HG02870 (cell line): ENCODE measurements around the gene SUGP1.
"Not testable (repeated sequence)": the region's sequence is repeated elsewhere in the genome, so short reads cannot be mapped to it uniquely, and the experiment has no call there.

Experiments used
- ATAC-seq: cut with Tn5 transposase; IDR thresholded peaks from one replicate; pipeline ENCODE4 v1.9.1; 2021; ENCODE audit warnings: mild to moderate bottlenecking, moderate library complexity; ENCODE audit not compliant: unreplicated experiment

The SUGP1 gene

GRCh38 chr19:19268453-19269385 is 51.6 kb downstream of the SUGP1 start:
- ATAC-seq, result no peak

DNA sequence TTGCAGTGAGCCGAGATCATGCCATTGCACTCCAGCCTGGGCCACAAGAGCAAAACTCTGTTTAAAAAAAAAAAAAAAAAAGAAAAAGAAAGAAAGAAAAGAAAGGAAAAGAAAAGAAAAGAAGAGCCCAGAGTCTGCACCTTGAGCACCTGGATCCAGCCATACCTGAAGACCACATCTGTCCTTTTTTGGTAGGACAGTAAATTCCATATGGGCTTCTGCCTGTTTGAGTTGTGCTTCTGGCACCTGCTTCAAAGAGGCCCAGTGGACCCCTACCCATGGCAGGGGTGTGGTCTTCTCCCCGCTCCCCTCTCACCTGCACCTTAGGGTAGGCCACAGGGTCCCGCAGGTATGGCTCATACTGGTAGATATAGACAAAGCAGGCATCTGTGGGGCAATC is 53.0 kb downstream of the SUGP1 start:
- ATAC-seq, result no peak

GRCh38 chr19:19263886-19264487 is 56.3 kb downstream of the SUGP1 start:
- ATAC-seq, result no peak

DNA sequence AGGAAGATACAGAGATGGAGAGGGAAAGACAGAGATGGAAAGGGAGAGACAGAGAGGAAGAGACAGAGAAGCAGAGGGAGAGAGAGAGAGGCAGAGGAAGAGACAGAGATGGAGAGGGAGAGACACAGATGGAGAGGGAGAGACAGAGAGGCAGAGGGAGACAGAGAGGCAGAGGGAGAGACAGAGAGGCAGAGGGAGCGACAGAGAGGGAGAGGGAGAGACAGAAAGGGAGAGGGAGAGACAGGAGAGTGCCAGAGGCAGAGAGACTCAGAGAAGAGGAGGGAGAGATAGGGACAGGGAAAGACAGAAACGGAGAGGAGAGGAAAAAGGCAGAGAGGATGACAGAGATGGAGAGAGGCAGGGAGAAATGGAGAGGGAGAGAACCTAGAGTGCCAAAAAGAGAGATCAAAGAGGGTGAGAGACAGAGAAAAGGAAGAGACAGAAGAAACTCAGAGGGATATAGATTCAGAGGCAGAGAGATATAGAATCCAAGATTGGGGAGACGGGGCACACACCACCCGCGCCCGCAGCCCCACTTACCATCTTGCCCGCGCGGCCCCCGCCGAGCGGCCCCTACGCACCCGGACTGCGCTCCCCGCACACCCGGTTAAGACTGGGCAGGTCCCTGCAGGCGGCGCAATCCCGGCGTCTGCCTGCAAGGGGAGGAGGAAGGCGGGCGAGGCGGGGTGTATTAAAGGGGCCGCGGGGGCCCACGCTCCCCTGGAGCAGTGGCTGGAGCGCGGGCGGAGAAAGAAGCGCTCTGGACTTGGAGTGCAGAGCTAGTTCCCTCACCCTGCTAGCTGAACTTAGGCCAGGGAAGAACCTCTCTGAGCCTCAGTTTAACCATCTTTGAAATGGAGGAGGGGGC is 57.9 kb downstream of the SUGP1 start:
- ATAC-seq, result no peak

DNA sequence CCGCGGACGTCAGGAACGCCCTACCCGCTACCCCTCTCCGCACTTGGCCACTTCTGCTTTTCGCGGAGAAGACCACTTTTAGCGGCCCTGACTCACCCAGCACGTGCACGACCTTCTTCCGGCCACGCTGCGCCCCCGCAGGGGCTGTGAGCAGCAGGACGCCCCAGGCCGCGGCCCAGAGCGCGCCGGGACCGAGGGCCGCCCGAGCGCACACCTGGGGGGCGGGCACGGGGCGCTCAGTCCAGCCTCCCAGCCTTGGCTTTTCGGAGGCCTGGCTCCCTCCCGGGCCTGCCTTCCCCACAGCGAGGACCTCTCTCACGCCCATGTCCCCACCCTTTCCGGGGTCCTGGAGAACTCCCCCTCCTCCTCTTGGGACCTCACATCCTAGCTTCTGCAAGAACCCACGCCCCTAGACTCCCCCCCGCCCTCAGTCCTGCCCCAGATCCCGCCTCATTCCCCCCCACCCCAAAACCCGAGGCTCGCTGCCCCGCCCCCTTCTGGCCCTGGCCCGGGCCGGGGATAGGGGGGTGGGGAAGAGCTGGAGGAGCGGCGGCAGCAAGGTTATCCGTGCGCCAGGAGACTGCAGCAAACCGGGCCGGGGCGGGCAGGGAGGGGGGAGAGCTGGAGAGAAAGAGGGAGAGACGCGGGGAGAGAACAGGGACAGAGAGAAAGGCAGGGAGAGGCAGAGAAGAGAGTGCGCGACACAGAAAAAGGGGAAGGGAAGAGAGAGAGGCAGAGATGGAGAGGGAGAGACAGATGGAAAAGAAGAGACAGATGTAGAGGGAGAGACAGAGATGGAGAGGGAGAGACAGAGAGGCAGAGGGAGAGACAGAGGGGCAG is 58.7 kb downstream of the SUGP1 start:
- ATAC-seq, result no peak

DNA sequence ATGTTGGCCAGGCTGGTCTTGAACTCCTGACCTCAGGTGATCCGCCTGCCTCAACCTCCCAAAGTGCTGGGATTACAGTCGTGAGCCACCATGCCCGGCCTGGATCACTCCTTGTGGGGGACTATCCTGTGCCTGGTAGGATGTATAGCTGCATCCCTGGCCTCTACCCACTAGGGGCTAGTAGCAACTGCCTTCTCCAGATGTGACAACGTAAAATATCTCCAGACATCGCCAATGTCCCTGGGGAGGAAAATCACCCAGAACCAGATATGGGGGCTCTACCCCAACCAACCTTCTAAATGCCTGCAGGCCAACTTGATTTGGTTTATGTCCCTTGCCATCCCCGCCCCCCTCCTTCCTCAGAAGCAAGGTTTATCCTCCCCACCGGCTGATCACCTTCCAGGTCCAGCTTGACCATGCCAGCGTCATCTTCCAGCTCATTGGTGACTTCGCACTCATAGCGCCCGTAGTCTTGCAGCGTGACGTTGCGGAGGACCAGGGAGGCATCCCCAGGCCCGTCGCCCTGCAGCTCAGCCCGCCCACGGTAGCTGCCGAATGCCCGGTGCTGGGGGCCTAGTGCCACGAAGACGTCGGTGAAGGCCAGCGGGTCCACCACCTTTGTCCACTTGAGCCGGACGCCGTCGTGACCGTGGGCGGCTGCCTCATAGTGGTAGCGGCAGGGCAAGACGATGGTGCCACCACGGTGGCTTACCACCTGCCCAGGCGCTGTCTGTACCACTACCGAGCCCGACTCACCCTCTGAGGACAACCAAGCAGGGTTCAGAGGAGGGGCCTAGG is 59.7 kb downstream of the SUGP1 start:
- ATAC-seq, result no peak

- no peak for ATAC-seq
Observed at GRCh38 chr19:19259741-19260140, 60.6 kb downstream of the SUGP1 start.

GRCh38 chr19:19258589-19259338 is 61.5 kb downstream of the SUGP1 start:
- ATAC-seq, result no peak

DNA sequence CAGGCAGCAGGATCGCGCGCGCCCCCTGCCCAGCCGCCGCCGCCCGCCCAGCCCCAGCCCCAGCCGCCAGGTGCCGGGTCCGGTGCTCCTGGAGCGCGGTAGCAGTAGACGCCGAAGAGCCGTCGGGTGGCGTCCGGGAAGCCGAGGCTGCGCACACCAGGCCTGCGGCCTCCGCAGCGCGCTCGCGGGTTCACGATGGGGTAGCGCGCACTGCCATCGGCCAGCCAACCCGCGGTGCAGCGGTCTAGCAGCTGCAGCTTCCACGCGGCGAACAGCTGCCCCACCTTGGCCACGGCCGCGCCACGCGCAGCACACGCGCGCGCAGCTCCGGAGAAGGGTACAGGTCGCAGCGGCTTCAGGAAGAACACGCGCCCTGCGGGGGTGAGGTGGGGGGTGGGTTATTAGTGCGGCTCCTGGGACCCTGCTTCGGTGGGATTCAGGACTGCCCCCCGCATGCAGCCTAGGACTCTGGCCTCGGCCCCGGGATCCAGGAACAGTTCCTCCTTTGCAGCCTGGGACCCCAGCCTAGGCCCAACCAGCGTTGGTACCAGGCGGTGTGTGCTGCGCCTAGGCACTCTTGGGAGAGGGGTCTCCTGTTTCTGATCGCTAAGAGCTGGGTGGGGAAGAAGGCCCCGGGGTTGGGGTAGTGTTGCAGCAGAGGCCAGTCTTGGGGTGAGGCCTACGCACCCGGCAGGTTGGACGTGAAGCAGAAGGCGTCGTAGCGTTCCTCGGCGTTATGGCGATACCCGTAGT is 62.3 kb downstream of the SUGP1 start:
- ATAC-seq, result no peak

DNA sequence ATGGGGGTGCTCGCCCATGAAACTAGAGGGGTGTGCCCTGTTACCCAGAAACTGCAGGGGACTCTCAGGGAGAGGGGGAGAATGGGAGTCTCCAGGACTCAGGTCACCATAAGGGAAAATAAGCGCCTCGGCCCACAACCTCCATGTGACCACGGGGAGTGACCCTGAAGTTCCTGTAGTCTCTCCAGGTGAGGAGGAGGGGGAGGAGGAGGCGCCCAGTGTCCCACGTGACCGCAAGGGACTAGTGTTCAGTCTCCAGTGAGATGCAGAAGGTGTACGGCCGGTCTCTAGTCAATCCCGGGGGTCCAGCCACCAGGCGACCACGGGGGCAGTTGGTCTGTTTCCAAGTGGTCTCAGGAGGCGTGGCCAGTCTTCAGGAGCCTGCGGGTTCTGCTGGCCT is 63.2 kb downstream of the SUGP1 start:
- ATAC-seq, result no peak

DNA sequence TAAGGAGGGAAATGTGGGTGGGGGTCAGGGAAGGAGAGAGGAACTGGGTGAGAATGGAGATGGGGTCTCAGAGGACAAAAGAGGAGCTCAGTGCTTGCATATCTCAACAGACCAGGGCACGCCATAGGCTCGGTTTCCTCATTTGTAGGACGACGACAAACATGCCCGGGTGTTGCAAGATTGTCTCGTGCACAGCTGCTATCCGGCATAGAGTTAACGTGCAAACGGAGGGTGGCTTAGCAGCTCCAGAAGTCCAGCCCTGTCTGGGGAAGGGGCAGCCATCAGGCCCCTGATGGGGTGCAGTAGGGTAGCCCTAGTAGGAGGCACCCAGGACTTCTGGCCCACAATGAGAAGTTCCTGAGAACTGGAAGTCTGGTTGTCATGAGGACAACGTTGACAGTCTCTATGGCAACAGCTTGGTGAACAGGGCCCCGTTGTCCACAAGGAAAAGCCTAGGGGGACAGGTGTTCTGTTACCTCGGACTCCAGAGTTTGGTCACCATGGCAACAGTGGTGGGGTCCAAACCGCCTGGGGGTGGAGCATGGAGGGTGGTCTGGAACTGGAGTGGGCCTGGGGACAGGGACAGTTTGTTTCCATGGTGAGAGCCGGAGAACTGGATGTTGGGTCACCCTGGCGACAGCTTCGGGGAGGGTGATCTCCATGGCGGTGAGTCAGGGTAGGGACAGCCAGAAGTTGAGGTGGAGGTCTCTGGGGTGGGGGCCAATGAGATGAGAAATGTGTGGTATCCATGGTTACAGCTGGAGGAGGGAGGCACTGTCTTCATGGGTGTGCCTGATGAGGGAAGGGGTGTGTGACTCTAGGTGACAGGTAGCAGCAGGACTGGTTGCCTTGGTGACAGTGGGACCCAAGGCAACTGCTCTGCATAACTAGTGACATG is 64.0 kb downstream of the SUGP1 start:
- no peak for ATAC-seq

- ATAC-seq, result not testable (repeated sequence)
Observed at GRCh38 chr19:19253409-19253808, 66.9 kb downstream of the SUGP1 start.

GRCh38 chr19:19250196-19250801 is 70.0 kb downstream of the SUGP1 start:
- ATAC-seq, result no peak

- no peak for ATAC-seq
Observed at GRCh38 chr19:19240476-19240875, 79.8 kb downstream of the SUGP1 start.

GRCh38 chr19:19239675-19240074 is 80.6 kb downstream of the SUGP1 start:
- no peak for ATAC-seq

GRCh38 chr19:19238126-19238894 is 82.0 kb downstream of the SUGP1 start:
- ATAC-seq, result no peak
